ENCODE data around the gene STX18. TPM values are rescaled to one million over a fixed set of nuclear protein-coding genes. Genes with fewer than 3 reads are reported as not detected.

Gene STX18
- total and polyA plus RNA-seq, 2 of the 13 experiments (the other 11 are each of a cell fraction or from before 2014, with no cell fraction given) = 23.9 to 37.1 TPM

DNA sequence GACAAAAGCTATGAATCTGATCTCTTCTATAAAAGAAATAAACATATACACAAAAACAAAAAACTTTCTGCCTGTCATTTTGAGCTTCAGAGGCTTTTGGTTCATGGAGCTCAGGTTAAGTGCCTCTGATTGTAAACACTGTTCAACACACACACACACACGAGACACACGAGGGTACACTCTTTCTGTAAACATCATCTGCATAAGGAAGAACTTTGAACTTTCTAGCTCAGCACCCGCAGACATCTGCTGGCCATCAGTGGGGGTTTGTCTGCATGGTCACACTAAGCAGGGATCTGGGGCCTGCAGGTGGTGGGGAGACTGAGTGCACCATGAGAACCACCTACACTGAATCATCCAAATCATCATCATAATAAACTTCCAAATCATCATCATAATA, 54.9 kb downstream of the STX18 start (continued):
- TF ChIP-seq TFE3 (CRISPR knock-in tag; IDR thresholded peaks at IDR 0.05) = peak; percentile 74
- no peak; the same call in 1 of the 2 replicates for TF ChIP-seq ATF1 (CRISPR knock-in tag; IDR thresholded peaks at IDR 0.05)
- no peak for TF ChIP-seq ZIK1 (CRISPR knock-in tag; IDR thresholded peaks at IDR 0.05; ENCODE audit: borderline replicate concordance, low read depth)
- peak; percentile 51; the same call in 1 of the 2 replicates for TF ChIP-seq MLX (CRISPR knock-in tag; IDR thresholded peaks at IDR 0.05)
- no peak for TF ChIP-seq TOE1 (CRISPR knock-in tag; IDR thresholded peaks at IDR 0.05)
- TF ChIP-seq ARNT2 (CRISPR knock-in tag; IDR thresholded peaks at IDR 0.05; ENCODE audit: low read depth) = no peak
- no peak for TF ChIP-seq CSRNP1 (CRISPR knock-in tag; IDR thresholded peaks at IDR 0.05)
- TF ChIP-seq JDP2 (CRISPR knock-in tag; IDR thresholded peaks at IDR 0.05; ENCODE audit: borderline replicate concordance) = no peak
- TF ChIP-seq, protein P1, sequence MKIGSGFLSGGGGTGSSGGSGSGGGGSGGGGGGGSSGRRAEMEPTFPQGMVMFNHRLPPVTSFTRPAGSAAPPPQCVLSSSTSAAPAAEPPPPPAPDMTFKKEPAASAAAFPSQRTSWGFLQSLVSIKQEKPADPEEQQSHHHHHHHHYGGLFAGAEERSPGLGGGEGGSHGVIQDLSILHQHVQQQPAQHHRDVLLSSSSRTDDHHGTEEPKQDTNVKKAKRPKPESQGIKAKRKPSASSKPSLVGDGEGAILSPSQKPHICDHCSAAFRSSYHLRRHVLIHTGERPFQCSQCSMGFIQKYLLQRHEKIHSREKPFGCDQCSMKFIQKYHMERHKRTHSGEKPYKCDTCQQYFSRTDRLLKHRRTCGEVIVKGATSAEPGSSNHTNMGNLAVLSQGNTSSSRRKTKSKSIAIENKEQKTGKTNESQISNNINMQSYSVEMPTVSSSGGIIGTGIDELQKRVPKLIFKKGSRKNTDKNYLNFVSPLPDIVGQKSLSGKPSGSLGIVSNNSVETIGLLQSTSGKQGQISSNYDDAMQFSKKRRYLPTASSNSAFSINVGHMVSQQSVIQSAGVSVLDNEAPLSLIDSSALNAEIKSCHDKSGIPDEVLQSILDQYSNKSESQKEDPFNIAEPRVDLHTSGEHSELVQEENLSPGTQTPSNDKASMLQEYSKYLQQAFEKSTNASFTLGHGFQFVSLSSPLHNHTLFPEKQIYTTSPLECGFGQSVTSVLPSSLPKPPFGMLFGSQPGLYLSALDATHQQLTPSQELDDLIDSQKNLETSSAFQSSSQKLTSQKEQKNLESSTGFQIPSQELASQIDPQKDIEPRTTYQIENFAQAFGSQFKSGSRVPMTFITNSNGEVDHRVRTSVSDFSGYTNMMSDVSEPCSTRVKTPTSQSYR (CRISPR knock-in tag; IDR thresholded peaks at IDR 0.05; ENCODE audit: borderline replicate concordance) = peak; percentile 79
- TF ChIP-seq CBFB (CRISPR knock-in tag; IDR thresholded peaks at IDR 0.05) = no peak
- no peak for TF ChIP-seq SAFB2 (CRISPR knock-in tag; IDR thresholded peaks at IDR 0.05; ENCODE audit: borderline replicate concordance, low read depth)
- TF ChIP-seq XRCC5 (optimal IDR thresholded peaks at IDR 0.05; ENCODE audit: low read length) = no peak
- no peak for TF ChIP-seq ZSCAN9 (CRISPR knock-in tag; IDR thresholded peaks at IDR 0.05; ENCODE audit: borderline replicate concordance)
- TF ChIP-seq GATAD1 (CRISPR knock-in tag; IDR thresholded peaks at IDR 0.05) = peak; percentile 49; the same call in 1 of the 2 replicates
- no peak for TF ChIP-seq ZFP1 (CRISPR knock-in tag; IDR thresholded peaks at IDR 0.05)
- no peak for TF ChIP-seq ZNF616 (CRISPR knock-in tag; IDR thresholded peaks at IDR 0.05; ENCODE audit: low read depth)
- TF ChIP-seq ZNF496 (CRISPR knock-in tag; IDR thresholded peaks at IDR 0.05; ENCODE audit: insufficient replicate concordance) = no peak
- TF ChIP-seq HNRNPH1 (optimal IDR thresholded peaks at IDR 0.05; ENCODE audit: low read depth, low read length) = no peak
- no peak for TF ChIP-seq RORA (CRISPR knock-in tag; IDR thresholded peaks at IDR 0.05)
- no peak for TF ChIP-seq PAF1 (CRISPR knock-in tag; IDR thresholded peaks at IDR 0.05)
- no peak for TF ChIP-seq ZNF737 (CRISPR knock-in tag; IDR thresholded peaks at IDR 0.05; ENCODE audit: borderline replicate concordance)
- TF ChIP-seq, protein P2, sequence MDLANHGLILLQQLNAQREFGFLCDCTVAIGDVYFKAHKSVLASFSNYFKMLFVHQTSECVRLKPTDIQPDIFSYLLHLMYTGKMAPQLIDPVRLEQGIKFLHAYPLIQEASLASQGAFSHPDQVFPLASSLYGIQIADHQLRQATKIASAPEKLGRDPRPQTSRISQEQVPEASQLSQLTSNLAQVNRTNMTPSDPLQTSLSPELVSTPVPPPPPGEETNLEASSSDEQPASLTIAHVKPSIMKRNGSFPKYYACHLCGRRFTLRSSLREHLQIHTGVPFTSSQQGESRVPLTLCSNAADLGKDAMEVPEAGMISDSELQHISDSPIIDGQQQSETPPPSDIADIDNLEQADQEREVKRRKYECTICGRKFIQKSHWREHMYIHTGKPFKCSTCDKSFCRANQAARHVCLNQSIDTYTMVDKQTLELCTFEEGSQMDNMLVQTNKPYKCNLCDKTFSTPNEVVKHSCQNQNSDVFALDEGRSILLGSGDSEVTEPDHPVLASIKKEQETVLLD (CRISPR knock-in tag; IDR thresholded peaks at IDR 0.05; ENCODE audit: low read depth) = no peak
- no peak for TF ChIP-seq KLF16 (CRISPR knock-in tag; IDR thresholded peaks at IDR 0.05)
- no peak for TF ChIP-seq ZSCAN22 (CRISPR knock-in tag; IDR thresholded peaks at IDR 0.05)

Measured in HepG2 (cell line).